Activated CD8-positive, alpha-beta memory T cell treated with anti-CD3 and anti-CD28 coated beads, Interleukin-2, amount 50 U/mL, for 48 hours (primary cell): ENCODE measurements around the gene NMU.
"Not testable (repeated sequence)": the region's sequence is repeated elsewhere in the genome, so short reads cannot be mapped to it uniquely, and the experiment has no call there.

Experiments
- DNase-seq: peaks from one replicate; pipeline ENCODE4 v3.0.0-alpha.2; 2020

NMU gene

DNA sequence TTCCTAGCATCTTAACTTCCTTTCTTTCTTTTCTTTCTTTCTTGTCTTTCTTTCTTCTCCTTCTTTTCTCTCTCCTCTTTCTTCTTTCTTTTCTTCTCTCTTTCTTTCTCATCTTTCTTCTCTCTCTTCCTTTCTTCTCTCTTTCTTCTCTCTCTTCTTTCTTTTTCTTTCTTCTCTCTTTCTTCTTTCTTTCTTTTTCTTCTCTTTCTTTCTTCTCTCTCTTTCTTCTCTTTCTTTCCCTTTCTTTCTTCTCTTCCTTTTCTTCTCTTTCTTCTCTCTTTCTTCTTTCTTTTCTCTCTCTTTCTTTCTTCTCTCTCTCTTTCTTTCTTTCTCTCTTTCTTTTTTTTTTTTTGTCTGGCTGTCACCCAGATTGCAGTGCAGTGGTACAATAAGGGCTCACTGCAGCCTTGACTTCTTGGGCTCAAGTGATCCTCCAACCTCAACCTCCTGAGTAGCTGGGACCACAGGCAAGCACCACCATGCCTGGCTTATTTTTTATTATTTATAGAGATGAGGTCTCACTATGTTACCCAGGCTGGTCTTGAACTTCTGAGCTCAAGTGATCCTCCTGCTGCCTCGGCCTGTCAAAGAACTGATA is 17.5 kb downstream of the NMU start:
- no peak for DNase-seq

GRCh38 chr4:55617587-55618197 is 18.4 kb downstream of the NMU start:
- no peak for DNase-seq

DNA sequence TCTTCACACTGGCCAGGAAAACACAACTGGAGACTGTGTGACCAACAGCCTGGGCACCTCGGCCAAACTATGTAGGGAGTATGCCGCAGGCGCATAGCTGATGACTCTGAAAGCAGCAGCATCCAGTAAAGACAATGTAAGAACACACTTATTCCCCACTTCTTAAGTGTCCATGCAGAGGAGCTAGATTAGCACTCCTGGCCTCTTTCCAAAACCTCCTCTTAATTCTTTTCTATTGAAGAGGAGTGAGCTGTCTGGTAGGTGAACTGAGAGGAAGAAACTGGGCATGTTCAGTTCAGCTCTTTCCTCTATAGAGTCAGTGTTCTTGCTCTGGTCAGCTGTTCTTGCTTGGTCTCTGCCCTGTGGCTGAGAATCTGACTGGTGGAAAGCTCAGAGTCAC is 21.1 kb downstream of the NMU start:
- DNase-seq = no peak

DNA sequence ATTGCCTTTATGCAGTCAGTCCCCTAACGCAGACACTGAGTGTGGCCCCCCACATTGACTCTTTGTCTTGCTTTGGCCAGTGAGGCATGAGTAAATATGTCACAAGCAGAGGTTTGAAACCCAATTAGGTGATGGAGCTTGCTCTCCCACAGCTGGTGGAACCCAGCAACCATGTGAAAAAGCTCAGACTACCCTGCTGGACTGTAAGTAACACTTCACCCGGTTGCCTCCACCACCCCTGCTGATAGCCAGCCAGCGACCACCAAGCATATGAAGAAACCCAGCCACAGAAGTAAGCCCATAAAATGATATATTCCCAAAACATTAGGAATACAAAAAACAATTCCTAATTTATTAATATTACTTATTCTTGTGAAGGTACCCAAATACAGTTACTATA is 22.5 kb downstream of the NMU start:
- DNase-seq = no peak

- no peak for DNase-seq
Measured at GRCh38 chr4:55612341-55612740, 23.8 kb downstream of the NMU start.

DNA sequence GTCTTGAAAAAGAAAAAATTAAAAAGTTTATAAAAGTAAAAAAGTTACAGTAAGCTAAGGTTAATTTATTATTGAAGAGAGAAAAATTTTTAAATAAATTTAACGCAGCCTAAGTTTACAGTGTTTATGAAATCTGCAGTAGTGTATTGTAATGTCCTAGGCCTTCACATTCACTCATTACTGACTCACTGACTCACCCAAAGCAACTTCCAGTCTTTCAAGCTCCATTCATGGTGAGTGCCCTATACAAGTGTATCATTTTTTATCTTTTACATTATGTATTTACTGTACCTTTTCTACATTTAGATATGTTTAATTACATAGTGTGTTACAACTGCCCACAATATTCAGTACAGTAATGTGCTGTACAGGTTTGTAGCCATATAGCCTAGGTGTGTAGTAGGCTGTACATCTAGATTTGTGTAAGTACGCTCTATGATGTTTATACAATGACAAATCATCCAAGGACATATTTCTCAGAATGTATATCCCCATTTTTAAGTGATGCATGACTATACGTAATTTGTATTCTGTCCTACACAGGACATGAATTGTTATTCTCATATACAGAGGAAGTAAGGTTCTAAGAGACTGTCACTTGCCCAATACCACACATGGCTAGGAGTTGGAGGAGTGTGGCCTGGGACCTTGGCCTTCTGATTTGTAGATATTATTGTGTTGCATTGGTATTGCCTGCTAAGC is 24.6 kb downstream of the NMU start:
- no peak for DNase-seq

GRCh38 chr4:55610381-55610780 is 25.7 kb downstream of the NMU start:
- DNase-seq = no peak

DNA sequence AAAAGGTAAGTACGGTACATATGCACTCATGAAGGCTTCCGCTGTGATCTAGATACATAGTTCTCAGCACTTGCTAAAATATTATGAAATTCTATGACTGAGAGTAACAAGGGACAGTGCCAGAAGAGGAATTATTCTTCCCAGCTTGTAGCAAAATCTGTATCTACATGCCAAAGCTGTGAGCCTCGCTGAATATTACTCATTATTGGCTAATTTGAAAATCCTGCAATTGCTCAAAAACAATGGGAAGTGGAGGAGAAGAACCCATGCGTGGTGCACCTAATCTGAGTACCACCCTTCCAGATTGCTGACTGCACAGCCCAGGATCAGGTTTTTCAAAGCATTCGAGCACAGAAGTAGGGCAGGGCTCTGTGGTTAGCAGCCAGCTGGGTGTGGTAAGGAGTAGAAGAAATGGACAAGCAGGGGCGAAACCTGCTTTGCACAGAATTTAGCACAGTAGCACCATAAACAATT is 26.7 kb downstream of the NMU start:
- no peak for DNase-seq

- no peak for DNase-seq
Measured at GRCh38 chr4:55608591-55608990, 27.5 kb downstream of the NMU start.

DNA sequence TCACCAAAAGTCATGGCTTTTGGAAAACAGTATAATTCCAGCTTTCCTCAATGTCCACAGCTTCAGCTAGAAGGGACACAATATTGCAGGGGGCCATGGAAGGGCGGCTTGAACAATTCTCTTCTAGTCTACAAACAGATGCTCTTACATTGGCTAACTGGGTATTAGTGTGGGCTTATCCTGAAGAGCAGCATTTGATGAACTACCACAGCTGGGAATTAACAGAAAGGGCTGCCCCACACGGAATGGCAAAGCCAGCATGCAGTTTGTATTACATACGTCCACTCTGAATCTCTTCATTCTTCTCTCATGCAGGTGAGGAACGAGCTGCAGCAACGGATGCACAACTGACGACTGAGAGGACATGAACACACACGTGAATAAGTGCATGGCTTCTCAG is 31.1 kb downstream of the NMU start:
- no peak for DNase-seq

GRCh38 chr4:55600640-55601039 is 35.5 kb downstream of the NMU start:
- DNase-seq = no peak

GRCh38 chr4:55598641-55599040 is 37.5 kb downstream of the NMU start:
- no peak for DNase-seq

DNA sequence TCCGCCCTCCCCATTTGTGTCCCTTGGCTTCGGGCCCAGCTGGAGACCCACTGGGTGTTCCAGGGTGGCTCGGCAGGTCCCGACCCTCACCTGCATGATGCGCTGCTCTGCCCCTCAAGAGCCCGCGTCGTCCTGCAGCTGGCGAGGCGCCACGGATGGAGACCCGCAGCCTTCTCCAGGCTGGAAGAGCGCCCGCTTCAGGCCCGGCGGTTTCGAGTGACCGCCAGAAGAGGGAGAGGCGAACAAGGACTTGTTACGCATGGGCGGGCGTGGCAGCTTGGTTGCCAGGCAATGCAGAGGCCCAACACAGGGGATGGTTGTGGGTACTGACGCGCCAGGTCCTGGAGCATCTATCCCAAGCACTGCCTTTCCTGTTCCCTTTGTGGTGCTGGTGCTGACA is 44.1 kb downstream of the NMU start, which contains the start of gene PDCL2:
Gene PDCL2 (minus strand): TSS at position 232 of the 400 bp plus-strand sequence. CDS start 136 bp downstream, at position 96.
- no peak for DNase-seq

DNA sequence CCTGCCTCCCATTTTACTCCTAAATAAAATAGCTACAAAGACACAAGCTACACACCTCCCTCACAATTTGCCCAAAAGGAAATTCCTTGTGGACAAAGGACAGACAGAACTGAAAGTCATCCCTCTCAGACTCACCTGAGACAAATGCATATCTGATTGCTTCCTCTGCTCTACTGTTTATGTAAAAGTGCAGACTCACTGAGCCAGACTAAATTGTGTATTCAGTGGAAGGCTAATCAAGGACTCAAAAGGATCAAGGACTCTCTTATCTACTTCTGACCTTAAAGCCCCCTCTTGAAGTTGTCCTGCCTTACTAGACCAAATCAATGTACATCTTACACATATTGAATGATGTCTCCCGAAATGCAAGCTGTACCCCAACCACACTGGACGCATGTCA is 47.9 kb downstream of the NMU start:
- DNase-seq = no peak

DNA sequence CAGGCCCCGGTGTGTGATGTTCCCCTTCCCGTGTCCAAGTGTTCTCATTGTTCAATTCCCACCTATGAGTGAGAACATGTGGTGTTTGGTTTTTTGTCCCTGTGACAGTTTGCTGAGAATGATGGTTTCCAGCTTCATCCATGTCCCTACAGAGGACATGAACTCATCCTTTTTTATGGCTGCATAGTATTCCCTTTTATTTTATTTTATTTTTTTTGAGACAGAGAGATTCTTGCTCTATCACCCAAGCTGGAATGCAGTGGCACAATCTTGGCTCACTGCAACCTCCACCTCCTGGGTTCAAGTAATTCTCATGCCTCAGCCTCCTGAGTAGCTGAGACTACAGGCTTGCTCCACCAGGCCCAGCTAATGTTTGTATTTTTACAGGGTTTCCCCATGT is 53.3 kb downstream of the NMU start:
- DNase-seq = not testable (repeated sequence)

- DNase-seq = no peak
Measured at GRCh38 chr4:55578341-55579010, 57.6 kb downstream of the NMU start.

DNA sequence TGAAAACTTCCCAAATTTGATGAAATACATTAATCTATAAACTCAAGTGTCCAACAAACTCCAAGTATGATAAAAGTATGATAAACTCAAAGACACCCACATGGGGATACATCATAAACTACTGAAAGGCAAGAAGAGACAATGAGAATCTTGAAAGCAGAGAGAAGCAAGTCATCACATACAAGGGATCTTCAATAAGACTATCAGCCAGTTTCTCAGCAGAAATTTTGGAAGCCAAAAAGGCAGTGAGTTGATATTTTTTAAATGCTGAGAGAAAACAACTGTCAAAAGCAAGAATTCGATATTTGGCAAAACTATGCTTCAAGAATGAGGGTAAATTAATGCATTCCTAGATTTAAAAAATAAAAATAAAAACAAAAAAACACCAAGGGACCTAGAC is 60.6 kb downstream of the NMU start:
- no peak for DNase-seq

DNA sequence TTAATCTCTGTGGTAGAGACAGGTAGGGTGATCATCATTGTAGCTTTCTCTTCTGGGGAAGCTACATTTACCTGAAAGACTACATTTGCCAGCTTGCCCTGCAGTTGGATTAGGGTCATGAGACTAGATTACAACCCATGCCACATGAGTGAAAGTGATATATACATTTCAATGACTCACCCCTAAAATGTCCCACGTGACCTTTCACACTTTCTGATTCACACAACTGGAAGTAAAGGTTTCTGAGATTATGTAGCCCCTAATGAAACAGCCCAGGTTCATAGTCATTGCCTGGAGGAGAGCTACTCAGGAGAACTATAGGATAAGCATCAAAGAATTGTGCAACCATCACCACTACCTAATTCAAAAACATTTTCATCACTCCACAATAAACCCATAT is 61.8 kb downstream of the NMU start:
- DNase-seq = no peak

- no peak for DNase-seq
Measured at GRCh38 chr4:55571806-55572205, 64.3 kb downstream of the NMU start.

- DNase-seq = no peak
Measured at GRCh38 chr4:55568905-55569504, 67.1 kb downstream of the NMU start.

DNA sequence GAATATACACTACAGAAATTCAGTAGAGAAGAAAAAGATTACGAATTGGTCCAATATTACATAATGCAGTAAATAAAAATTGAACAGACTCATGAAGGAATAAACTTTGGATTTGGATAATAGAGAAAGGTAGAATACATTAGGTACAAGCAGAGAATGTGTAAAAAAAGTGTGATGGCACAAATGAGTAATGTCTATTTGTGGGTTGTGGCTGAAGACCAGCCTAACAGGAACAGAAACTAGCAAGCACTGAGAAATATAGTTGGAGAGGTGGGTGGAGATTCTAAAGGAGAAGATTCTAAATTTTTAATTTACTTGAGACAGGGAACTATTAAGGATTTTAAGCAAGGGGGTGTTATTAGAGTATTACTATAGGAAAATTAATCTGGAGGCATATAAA is 74.2 kb downstream of the NMU start:
- no peak for DNase-seq

- no peak for DNase-seq
Measured at GRCh38 chr4:55560096-55560495, 76.0 kb downstream of the NMU start.

GRCh38 chr4:55554453-55555030 is 81.6 kb downstream of the NMU start:
- no peak for DNase-seq
